Measurements from ENCODE around the gene NDN. TPM values are rescaled to one million over a fixed set of nuclear protein-coding genes. Genes with fewer than 3 reads are reported as not detected.

NDN gene
- total and polyA plus RNA-seq, 2 donors (not counting 3 experiments of a cell fraction or from before 2014, with no cell fraction given): 19.2 to 23.1 TPM

- intact Hi-C loops (cut with micrococcal nuclease) (loop anchor here (5.0 to 10.0 kb wide), 4 partner anchors 222 to 1860 kb away; partner anchors contain the start of genes SNRPN and SNURF), dilution Hi-C loops (cut with MboI; ENCODE audit: extremely low pct_ligation_motif_present, low sequenced_read_pairs) (no loop called here)
- POLR2A ChIA-PET: no interaction called here
- no peaks in the 10 kb centered on the region for H3K4me1 ChIP-seq (ENCODE audit: control insufficient read depth, extremely low read depth, insufficient read depth, low read length)
- DNase-seq (ENCODE audit: low read depth, low spot score) (no peak), FAIRE-seq (no peak)
- TF ChIP-seq POLR2AphosphoS5 (IDR thresholded peaks at IDR 0.05; ENCODE audit: insufficient read depth, low read depth, low read length): no peak
- no peak for TF ChIP-seq CTCF (IDR thresholded peaks at IDR 0.05; ENCODE audit: extremely low read depth in 1 of 2, insufficient read depth in 1 of 2, low read depth in 1 of 2, low read length in 2 of 2)
- TF ChIP-seq POLR2A (IDR thresholded peaks at IDR 0.05; ENCODE audit: low read depth, low read length): no peak
- TF ChIP-seq JUN (IDR thresholded peaks at IDR 0.05; ENCODE audit: borderline replicate concordance, insufficient read depth, insufficient read length, low read depth): no peak
- TF ChIP-seq GATA2 (IDR thresholded peaks at IDR 0.05; ENCODE audit: insufficient read depth, insufficient read length, low read depth, low read length): no peak
- no peak for TF ChIP-seq MYC (IDR thresholded peaks at IDR 0.05; ENCODE audit: low read depth, low read length)
- TF ChIP-seq MAX (IDR thresholded peaks at IDR 0.05; ENCODE audit: insufficient read depth, insufficient read length): no peak
- TF ChIP-seq FOS (IDR thresholded peaks at IDR 0.05; ENCODE audit: borderline replicate concordance, insufficient read depth, low read length): no peak
- TF ChIP-seq EZH2 (IDR thresholded peaks at IDR 0.05; ENCODE audit: borderline replicate concordance, low read depth, low read length, severe bottlenecking): no peak
- peaks cover 3 to 6% of the 10 kb centered on the region in 2 experiments for H3K27me3 ChIP-seq (ENCODE audit: control insufficient read depth in 2 of 2, insufficient read depth in 2 of 2, low read length in 2 of 2)
- no peak overlapping the region for H3K27ac ChIP-seq (ENCODE audit: insufficient read depth, low read depth, low read length)
- BruUV-seq (replicated peaks): no TSS peak
- no peaks in the 10 kb centered on the region for H3K79me2 ChIP-seq (ENCODE audit: control insufficient read depth, insufficient read depth, low read length)
- no peak overlapping the region for H3K4me2 ChIP-seq (ENCODE audit: insufficient read depth, low read length)
- H3K4me3 ChIP-seq (replicated peaks in 1 of 3; ENCODE audit: insufficient read depth in 1 of 3, low read depth in 1 of 3, low read length in 3 of 3): no peak overlapping the region
- H3K9me3 ChIP-seq (replicated peaks; ENCODE audit: control insufficient read depth, insufficient read depth, low read length): no peaks in the 10 kb centered on the region
- no peaks in the 10 kb centered on the region for H3K9me1 ChIP-seq (replicated peaks; ENCODE audit: control insufficient read depth, extremely low read depth, insufficient read depth, low read length)
- no peaks in the 10 kb centered on the region for H3K36me3 ChIP-seq (ENCODE audit: control insufficient read depth in 2 of 2, extremely low read depth in 1 of 2, insufficient read depth in 2 of 2, low read length in 2 of 2)
- H4K20me1 ChIP-seq (replicated peaks; ENCODE audit: control insufficient read depth, extremely low read depth, insufficient read depth, low read length): no peaks in the 10 kb centered on the region
- H3K9ac ChIP-seq (replicated peaks; ENCODE audit: extremely low read depth, insufficient read depth, low read length): no peak overlapping the region
- CTCF ChIA-PET: no interaction called here
- no peak overlapping the region for H2AFZ ChIP-seq (ENCODE audit: low read depth, low read length)
Measured at GRCh38 chr15:23644829-23645228, 42.3 kb downstream of the NDN start.

Data from endothelial cell of umbilical vein (primary cell).